NCI-H748 (cell line): Measurements from ENCODE around the gene SCYGR4.
"Not testable (repeated sequence)": the region's sequence is repeated elsewhere in the genome, so short reads cannot be mapped to it uniquely, and the experiment has no call there.

Experiments
- DNase-seq: peaks from one replicate; lab custom pipeline; 2025; ENCODE audit not compliant: unreplicated experiment; lab: John Stamatoyannopoulos, UW

SCYGR4 gene, protein sequence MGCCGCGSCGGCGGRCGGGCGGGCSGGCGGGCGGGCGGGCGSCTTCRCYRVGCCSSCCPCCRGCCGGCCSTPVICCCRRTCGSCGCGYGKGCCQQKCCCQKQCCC

DNA sequence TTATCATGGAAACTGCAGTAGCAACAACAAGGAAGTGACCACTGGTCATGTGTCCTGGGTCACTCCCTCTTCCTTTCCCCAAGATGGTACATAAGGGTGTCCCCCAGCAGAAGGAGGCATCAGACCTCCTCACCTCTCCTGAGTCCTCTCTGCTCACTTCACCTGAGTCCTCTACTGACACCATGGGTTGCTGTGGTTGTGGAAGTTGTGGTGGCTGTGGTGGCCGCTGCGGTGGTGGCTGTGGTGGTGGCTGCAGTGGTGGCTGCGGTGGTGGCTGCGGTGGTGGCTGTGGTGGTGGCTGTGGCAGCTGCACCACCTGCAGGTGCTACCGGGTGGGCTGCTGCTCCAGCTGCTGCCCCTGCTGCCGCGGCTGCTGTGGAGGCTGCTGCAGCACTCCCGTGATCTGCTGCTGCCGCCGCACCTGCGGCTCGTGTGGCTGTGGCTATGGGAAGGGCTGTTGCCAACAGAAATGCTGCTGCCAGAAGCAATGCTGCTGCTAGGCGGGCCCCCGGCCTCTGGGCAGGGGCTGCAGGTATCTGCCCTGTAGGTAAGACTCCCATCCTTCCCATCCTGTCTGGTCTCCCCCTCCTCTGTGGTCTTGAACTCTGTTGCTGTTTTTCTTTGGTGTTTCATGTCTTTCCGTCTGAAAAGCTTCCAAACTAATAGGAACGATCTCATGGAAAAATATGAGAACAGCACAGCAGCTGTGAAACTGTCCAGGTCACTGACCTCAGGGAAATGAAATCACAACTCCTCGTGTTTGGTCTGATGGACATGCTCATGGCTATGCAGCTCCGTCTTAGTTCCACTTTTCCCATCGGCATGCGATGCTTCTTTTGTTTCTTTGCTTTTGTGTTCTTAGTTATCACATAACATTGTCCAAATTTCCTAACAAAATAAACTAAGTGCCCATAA is at the start of gene SCYGR4:
TSS of gene SCYGR4 (plus strand) at position 183 of the 915 bp plus-strand sequence. CDS start at position 183, 0 bp downstream.
- peak; percentile 15 for DNase-seq

DNA sequence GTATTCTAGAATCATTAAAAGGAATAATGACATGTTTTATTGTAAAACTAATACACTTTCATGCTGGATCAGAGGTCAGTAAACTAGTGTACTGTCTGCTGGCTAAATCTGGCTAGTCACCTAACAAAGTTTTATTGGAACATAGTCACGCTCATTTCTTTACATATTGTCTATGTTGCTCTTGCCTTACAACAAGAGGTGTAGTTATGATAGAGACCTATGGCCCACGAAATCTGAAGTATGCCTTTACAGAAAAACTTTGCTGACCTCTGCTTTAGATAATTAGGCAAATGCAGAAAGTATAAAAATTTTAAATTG is 48.5 kb upstream of the SCYGR4 start:
- DNase-seq, result no peak

DNA sequence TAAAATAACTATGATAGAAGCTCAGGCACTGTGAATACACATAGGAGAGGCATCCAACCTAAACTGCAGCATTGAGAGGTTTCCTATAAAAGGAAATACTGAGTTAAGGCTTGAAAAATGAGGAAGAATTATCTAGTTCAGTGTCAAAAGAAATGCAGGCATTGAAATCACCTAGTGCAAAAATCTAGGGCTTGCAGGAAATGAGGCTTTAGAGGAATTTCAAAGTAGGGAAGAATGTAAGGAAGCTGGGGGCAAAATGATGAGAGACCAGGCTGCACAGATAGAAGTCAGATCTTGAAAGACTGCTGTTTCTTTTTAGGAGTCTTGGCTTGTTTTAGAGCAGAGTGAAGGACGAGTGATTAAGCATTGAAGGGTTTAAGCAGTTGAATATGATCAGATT is 46.7 kb upstream of the SCYGR4 start:
- DNase-seq, result no peak

DNA sequence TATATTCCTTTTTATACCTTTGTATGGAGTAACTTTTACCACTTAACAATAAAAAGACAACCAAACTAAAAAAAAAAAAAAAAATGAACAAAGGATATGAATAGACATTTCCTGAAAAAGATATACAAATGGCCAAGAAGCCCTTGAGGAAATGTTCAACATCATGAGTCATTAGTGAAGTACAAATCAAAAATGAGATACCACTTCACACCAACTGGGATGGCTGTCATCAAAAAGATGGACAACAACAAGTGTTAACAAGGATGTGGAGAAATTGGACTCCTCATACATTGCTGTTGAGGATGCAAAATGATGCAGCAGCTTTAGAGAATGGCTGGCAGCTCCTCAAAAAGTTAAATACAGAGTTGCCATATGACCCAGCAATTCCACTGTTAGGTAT is 41.2 kb upstream of the SCYGR4 start:
- no peak for DNase-seq

DNA sequence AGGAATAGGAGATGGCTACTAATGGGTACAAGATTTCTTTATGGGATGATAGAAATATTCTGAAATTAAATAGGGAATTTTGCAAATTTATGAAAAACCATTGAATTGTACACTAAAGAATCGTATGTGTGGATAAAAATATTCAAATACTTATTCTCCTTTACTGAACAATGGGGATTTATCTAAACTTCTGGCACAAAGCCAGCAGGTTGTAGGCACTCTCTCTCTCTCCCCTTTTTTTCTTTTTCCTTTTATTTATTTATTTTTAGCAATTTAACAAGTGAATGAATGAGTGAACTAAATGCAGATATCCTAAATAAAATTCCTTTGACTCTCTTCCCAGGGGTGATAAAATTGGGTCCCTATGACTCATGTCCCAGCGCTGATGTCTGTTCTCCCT is 40.5 kb upstream of the SCYGR4 start:
- no peak for DNase-seq

DNA sequence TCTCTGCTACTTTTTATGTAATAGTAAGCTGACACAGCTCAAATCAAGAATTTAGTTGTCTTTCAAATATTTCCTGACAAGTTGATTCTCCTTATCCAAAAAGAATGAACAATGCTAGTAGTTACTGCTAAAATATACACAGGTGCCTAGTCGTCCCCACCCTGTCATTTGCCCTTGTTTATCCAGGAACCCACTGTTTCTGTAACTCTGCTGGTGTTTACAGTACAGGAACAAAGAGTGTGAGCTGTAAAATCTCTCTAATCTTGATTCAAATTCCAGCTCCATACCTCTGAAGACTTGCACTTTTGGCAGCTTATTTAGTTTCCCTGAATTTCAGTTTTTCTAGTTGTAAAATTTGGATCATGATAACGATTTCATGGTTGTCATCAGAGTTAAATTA is 39.7 kb upstream of the SCYGR4 start:
- DNase-seq, result peak; percentile 13

DNA sequence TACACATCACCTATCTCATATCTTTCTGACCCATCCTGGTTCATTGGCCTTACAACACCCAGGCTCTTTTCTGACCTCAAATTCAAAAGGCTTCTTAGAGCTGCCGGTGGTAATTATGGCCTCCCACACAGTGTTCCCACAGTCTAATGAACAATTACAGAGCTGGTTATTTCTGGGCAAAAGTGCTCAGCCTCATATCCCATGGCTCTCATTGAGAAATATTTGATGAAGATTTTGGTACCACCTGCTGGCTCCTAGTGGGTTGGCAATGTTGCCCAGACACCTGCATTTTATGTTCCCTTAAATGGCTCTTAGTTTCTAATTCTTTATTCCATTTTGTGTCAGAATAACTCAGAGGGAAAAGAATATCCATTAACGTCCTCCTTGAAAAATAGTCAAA is 38.7 kb upstream of the SCYGR4 start:
- DNase-seq, result no peak

DNA sequence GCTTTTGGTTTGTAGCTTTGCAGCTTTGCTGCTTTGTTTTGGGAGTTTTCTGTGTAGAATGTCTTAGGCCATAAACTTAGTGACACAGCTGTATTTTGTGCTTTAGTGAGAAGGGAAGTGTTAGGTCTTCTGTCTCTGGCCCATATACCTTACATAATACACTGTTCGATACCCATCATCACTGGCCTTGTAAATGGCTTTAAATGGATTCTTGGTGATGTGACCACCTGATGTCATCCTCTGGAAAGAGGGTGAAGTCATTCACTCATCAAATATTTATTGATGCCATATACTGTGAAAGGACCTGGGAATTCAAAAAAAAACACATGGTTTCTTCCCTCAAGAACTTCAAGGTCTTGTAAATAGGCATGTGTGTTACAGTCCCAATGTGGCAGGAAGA is 37.5 kb upstream of the SCYGR4 start:
- no peak for DNase-seq

DNA sequence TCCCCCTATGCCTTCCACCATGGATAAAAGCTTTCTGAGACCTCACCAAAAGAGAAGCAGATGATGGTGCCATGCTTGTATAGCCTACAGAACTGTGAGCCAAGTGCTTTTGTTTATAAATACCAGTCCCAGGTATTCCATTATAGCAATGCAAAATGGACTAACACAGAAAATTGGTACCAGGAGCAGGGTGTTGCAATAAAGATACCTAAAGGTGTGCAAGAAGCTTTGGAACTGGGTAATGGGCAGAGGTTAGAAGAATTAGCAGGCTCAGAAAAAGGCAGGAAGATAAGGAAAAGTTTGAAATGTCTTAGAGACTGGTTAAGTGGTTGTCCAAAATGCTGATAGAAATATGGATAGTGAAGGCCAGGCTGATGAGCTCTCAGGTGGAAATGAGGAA is 34.9 kb upstream of the SCYGR4 start:
- no peak for DNase-seq

DNA sequence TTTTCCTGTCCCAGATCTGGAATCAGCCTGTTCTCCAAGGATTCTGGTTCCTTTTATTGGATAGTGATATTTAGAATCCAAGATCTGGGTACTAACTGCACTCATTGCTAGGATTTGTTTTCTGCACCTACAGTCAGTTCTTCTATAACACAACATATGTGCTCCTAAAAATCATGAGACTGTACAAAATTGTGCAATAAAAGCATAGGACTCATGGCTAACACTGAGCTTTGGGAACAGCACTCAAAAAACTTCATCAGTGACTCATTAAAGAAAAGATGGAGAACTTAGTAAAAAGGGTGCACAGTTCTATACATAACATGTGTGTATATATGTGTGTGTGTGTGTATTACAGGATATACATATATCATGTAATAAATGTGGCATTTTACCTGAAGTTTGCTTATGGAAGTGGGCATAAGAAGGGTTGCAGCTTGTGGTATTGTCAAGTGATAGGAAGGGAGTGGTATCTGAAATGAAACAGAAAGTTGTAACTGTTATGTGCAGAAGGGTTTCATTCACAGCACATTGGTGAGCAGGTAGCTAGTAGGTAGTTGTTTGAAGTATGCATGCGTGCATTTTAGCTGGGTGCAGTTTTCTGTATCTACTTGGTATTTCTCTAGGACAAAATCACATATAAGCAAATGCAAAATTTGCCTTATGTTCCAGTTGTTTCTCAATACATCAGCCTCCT is 24.5 kb upstream of the SCYGR4 start:
- DNase-seq, result no peak

DNA sequence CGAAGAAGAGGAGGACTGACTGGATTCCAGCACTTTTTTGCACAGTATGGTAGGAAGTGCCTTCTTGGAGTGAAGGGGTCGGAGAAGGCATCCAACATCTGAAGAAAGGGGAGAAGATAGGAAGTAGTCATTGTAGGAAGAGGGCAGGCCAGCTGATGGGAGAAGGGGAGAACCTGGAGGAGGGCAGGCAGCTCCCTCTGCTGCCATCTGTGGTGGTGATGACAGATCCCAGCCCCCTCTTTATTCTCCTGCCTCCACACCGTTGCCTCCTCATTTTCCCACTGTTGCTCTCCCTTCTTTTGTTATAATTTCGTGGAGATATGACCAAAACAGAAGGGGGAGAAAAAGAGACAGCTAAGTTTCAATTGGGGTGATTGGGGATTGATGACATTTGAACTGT is 21.5 kb upstream of the SCYGR4 start:
- DNase-seq, result no peak

DNA sequence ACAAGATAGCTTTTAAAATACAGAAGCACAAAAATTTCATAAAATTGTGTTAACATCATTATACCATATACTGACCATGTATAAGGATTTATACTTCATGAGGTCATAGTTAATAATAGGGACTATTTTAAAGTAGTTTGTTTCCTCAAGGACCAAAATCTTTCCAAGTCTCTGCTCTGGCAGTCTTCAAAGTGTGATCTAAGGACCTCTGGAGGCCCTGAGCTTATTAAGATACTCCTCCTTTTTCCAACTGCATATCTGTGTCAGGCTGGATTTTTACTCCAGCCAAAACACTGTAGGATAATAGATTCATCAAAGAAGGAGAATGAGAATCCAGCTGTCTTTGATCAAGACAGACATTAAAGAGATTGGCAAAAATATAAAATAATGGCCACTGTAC is 20.3 kb upstream of the SCYGR4 start:
- no peak for DNase-seq

DNA sequence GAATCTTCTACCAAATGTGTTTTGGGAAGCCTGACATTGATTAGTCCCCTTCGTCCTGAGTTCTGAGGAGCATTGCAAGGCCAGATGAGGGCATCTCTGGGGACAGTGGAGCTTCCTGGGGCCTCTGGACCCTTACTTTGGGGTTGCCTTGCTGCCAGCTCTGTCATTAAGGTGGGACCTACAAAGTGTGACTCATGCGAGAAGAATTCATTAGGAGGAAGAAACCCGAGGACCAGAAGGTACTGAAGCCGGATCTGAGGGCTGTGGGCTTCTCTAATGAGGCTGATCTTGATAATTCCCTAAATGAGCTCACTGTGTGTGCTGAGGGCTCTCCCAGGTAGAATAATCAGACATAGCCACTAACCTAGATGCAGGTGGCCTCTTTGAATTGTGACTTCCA is 19.3 kb upstream of the SCYGR4 start:
- DNase-seq, result no peak

DNA sequence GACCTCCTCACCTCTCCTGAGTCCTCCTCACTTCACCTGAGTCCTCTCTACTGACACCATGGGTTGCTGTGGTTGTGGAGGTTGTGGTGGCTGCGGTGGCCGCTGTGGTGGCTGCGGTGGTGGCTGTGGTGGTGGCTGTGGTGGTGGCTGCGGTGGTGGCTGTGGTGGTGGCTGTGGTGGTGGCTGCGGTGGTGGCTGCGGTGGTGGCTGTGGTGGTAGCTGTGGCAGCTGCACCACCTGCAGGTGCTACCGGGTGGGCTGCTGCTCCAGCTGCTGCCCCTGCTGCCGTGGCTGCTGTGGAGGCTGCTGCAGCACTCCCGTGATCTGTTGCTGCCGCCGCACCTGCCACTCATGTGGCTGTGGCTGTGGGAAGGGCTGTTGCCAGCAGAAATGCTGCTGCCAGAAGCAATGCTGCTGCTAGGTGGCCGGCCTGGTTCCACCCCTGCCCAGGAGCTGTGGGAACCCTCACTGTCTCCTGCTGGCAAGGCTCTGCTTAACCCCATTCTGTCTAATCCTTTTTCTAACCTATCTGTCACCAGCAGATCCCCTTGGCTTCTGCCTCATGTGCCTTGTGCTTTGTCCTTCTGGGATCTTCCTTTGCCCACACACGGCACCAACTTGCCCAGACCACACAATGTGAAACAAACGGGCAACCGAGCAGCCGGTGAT is 18.3 kb upstream of the SCYGR4 start, which contains the start of gene SCYGR2:
TSS of gene SCYGR2 (plus strand) at position 59 of the 669 bp plus-strand sequence. CDS start at position 59, 0 bp downstream.
- DNase-seq, result not testable (repeated sequence)

DNA sequence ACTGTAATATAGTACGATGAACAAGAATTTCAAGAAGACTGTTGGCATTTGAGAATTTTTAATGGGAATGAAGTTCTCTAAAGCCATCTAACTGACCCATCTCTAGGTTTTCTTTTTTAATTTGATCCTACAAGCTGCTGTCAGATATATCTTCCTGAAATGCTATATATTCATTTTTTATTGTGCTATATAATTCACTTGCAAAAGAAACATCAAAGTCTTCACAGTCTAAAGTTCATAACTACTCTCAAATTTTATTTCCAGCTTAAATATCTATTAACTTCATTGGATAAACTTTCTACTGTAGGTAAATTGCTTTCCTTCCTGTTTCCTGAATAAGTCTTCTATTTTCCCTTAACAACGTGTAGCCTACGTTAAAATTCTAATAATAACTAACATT is 14.9 kb upstream of the SCYGR4 start:
- DNase-seq, result no peak

DNA sequence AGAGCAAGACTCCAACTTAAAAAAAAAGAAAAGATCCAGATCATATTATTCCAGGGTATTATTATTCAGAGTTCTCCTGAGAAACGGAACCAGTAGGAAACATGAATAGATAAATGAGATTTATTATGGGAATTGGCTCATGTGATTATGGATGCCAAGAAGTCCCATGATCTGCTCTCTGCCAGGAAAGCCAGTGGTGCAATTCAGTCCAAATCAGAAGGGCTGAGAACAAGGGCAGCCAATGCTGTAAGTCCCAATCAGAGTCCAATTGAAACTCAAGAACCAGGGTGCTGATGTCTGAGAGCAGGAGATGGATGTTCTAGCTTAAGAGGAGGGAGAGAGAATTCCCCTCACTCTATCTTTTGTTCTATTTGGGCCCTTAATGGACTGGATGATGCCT is 10.8 kb upstream of the SCYGR4 start:
- no peak for DNase-seq

DNA sequence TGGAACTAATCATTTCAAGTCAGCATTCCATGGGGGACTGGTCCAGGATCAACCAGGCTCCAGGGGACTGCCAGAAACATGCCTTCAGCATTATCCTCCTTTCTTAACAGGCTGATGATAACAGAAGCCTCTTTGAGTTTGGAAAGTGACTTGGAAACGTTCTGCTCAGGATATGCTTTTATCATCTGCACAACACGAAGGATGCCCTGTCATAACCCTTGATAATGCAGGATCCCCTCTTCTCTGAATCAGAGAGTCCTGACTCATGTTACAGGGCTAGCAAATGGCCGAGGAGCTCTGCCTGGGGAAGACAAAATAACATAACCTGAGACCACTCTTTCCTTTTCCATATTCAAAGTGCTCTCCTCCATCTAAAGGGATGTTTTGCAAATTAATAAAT is 9.4 kb upstream of the SCYGR4 start:
- DNase-seq, result no peak

DNA sequence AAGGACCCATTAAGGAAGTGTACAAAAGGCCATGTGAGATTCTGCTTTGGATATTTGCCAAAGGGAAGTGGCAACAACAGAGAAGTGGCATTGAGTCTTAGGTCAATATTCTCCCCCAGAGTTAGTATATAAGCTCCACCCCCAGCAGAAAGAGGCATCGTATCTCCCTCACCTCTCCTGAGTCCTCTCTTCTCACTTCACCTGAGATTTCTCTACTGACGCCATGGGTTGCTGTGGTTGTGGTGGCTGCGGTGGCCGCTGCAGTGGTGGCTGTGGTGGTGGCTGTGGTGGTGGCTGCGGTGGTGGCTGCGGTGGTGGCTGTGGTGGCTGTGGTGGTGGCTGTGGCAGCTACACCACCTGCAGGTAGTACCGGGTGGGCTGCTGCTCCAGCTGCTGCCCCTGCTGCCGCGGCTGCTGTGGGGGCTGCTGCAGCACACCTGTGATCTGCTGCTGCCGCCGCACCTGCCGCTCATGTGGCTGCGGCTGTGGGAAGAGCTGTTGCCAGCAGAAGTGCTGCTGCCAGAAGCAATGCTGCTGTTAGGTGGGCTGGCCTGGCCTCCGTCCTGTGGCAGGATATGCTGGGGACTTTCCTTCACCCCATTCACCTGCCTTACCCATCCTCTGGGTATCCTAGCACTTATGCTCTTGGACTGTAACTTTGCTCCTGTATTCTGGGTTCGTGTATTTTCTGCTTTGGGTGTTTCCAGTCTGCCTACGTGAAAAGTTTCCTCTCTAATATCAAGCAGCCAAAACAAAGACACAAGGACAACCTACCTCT is 8.5 kb upstream of the SCYGR4 start:
- peak; percentile 55 for DNase-seq

DNA sequence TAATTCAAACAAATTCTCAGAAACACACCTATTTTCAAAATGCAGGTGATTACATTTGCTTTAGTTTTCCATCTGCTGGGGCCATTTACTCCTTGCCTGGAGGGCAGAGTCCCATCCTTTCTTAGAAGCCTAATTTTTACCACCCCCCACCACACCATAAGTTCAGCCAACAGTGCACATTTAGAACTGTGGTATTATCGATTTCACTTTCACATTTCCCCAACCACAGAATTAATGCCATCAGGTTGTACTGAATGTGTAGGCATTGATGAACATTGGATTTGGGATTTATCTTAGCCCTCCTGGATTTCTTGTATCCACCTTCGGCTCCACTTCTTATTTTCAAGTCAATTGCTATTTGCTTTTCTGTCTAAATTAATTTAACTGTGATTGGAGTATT is 7.2 kb upstream of the SCYGR4 start:
- peak; percentile 6 for DNase-seq

DNA sequence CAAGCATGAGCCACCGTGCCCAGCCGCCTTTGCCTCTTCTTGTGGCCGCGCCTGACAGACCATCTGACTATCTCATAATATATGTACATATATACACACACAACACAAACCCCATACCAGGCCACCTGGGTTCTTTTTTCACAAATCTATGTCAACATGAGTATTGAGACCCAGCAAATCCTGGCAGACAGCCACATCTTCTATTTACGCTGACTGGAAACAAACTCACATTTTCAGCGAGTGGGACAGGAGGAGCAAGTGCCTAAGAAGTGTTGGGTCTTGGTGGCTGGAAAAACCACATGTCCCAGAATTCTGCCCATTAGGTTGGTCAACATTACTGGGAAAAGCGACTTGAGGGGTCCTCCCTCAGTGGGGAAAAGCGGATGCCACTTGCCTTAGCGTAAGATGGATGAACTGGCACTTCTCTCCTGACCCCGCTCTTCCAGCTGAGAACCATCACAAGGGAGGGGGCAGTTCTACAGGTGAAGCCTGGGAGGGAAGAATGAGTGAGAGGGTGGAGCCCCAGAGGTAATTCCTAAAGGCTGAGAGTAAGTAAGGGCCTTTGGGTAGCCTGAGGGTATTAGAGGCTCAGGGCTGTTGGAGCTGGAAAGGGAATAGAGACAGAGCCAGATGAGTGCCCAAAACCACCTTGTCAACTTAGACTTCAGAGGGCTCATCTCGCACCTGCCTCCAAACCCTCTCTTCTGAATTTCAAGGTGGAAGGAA is 4.6 kb upstream of the SCYGR4 start:
- peak; percentile 90 for DNase-seq
